H9 (cell line): ENCODE results near the gene TTLL3. TPM values are rescaled to one million over a fixed set of nuclear protein-coding genes. Genes with fewer than 3 reads are reported as not detected.

Experiments used
- DNase-seq: peaks from one replicate; pipeline ENCODE4 v3.0.0-alpha.2; 2017
- H2AFZ ChIP-seq: one replicate; pipeline ENCODE4 v1.6.1; 2013; ENCODE audit warnings: mild to moderate bottlenecking, low read length, control low read depth, moderate library complexity
- H2AK5ac ChIP-seq: 2 replicates; pipeline ENCODE4 v1.6.1; 2013; ENCODE audit warnings: low read length, control low read depth, mixed read lengths; ENCODE audit not compliant: insufficient read length
- H2BK120ac ChIP-seq: one replicate; pipeline ENCODE4 v1.6.1; 2013; ENCODE audit warnings: low read depth, mild to moderate bottlenecking, low read length, control low read depth, inconsistent platforms; ENCODE audit not compliant: poor library complexity, severe bottlenecking
- H2BK12ac ChIP-seq: 2 replicates; pipeline ENCODE4 v1.6.1; 2013; ENCODE audit warnings: low read length, control low read depth, mixed read lengths, low read depth; ENCODE audit not compliant: insufficient read length
- H2BK15ac ChIP-seq: 2 replicates; pipeline ENCODE4 v1.6.1; 2013; ENCODE audit warnings: low read depth, low read length, control low read depth
- H2BK20ac ChIP-seq: one replicate; pipeline ENCODE4 v1.6.1; 2013; ENCODE audit warnings: low read depth, mild to moderate bottlenecking, low read length, control low read depth, inconsistent platforms; ENCODE audit not compliant: poor library complexity, severe bottlenecking
- H2BK5ac ChIP-seq: 2 replicates; pipeline ENCODE4 v1.6.1; 2013; ENCODE audit warnings: low read length, control low read depth, mixed read lengths; ENCODE audit not compliant: insufficient read length
- H3K14ac ChIP-seq: 2 replicates; pipeline ENCODE4 v1.6.1; 2013; ENCODE audit warnings: low read length, control low read depth; ENCODE audit not compliant: insufficient read depth
- H3K18ac ChIP-seq: 2 replicates; pipeline ENCODE4 v1.6.1; 2013; ENCODE audit warnings: low read depth, mild to moderate bottlenecking, mixed read lengths, low read length, control low read depth; ENCODE audit not compliant: insufficient read length
- H3K23ac ChIP-seq: 2 replicates; pipeline ENCODE4 v1.6.1; 2013; ENCODE audit warnings: low read length, control low read depth, mixed read lengths, low read depth; ENCODE audit not compliant: insufficient read length
- H3K23me2 ChIP-seq: 2 replicates; pipeline ENCODE4 v1.6.1; 2013; ENCODE audit warnings: low read depth, mild to moderate bottlenecking, mixed read lengths, low read length, control low read depth; ENCODE audit not compliant: insufficient read length, poor library complexity, severe bottlenecking
- H3K27ac ChIP-seq: 2 replicates; pipeline ENCODE4 v1.5.1; 2013; ENCODE audit warnings: low read length, control low read depth, mixed read lengths, low read depth; ENCODE audit not compliant: insufficient read length
- H3K27me3 ChIP-seq: 2 replicates; pipeline ENCODE4 v1.6.1; 2013; ENCODE audit warnings: low read length, control low read depth, inconsistent platforms; ENCODE audit not compliant: insufficient read depth
- H3K4ac ChIP-seq: 2 replicates; pipeline ENCODE4 v1.6.1; 2013; ENCODE audit warnings: low read depth, mild to moderate bottlenecking, control low read depth, inconsistent platforms, low read length, moderate library complexity
- H3K4me1 ChIP-seq: 2 replicates; pipeline ENCODE4 v1.6.1; 2013; ENCODE audit warnings: low read length, control low read depth, inconsistent platforms; ENCODE audit not compliant: insufficient read depth
- H3K4me2 ChIP-seq: 2 replicates; pipeline ENCODE4 v1.6.1; 2013; ENCODE audit warnings: low read length, control low read depth, mixed read lengths; ENCODE audit not compliant: insufficient read length, insufficient read depth
- H3K56ac ChIP-seq: 2 replicates; pipeline ENCODE4 v1.6.1; 2013; ENCODE audit warnings: low read depth, mild to moderate bottlenecking, mixed read lengths, low read length, control low read depth; ENCODE audit not compliant: insufficient read length
- H3K79me1 ChIP-seq: 2 replicates; pipeline ENCODE4 v1.6.1; 2013; ENCODE audit warnings: low read depth, mild to moderate bottlenecking, moderate library complexity, low read length, control low read depth, inconsistent platforms; ENCODE audit not compliant: insufficient read depth, poor library complexity, severe bottlenecking
- H3K79me2 ChIP-seq: 2 replicates; pipeline ENCODE4 v1.6.1; 2013; ENCODE audit warnings: low read length, control low read depth, inconsistent platforms; ENCODE audit not compliant: insufficient read depth
- H3K9ac ChIP-seq: 2 replicates; pipeline ENCODE4 v1.6.1; 2013; ENCODE audit warnings: low read length, control low read depth, mixed read lengths; ENCODE audit not compliant: insufficient read length; ENCODE audit errors: extremely low read depth
- H3K9me3 ChIP-seq: one replicate; pipeline ENCODE4 v1.6.1; 2013; ENCODE audit warnings: low read depth, low read length, inconsistent platforms; ENCODE audit not compliant: control insufficient read depth
- H3T11ph ChIP-seq: one replicate; pipeline ENCODE4 v1.6.1; 2013; ENCODE audit warnings: mild to moderate bottlenecking, low read length, control low read depth, inconsistent platforms
- H4K20me1 ChIP-seq: one replicate; pipeline ENCODE4 v1.6.1; 2013; ENCODE audit not compliant: control insufficient read depth, insufficient read length, insufficient read depth
- H4K5ac ChIP-seq: 2 replicates; pipeline ENCODE4 v1.6.1; 2013; ENCODE audit warnings: low read depth, mild to moderate bottlenecking, mixed read lengths, low read length, control low read depth; ENCODE audit not compliant: insufficient read length
- H4K8ac ChIP-seq: replicated peaks from 2 replicates; pipeline ENCODE4 v1.6.1; 2013; ENCODE audit warnings: low read length, control low read depth, mixed read lengths, low read depth; ENCODE audit not compliant: insufficient read length
- H4K91ac ChIP-seq: 2 replicates; pipeline ENCODE4 v1.6.1; 2013; ENCODE audit warnings: low read depth, mild to moderate bottlenecking, moderate library complexity, mixed read lengths, low read length, control low read depth; ENCODE audit not compliant: insufficient read length
- H3K27ac Mint-ChIP-seq, 3 experiments: 2 replicates in 2 of 3; 3 replicates in 1 of 3; pipeline ENCODE4 v1.8.0; 2020 to 2021; ENCODE audit warnings: mixed read lengths in 3 of 3, mild to moderate bottlenecking in 1 of 3, moderate library complexity in 1 of 3
- H3K27me3 Mint-ChIP-seq: 2 replicates; pipeline ENCODE4 v1.8.0; 2021; ENCODE audit warnings: low read depth, mild to moderate bottlenecking, moderate library complexity, mixed read lengths
- H3K36me3 Mint-ChIP-seq, 3 experiments: 2 replicates in 2 of 3; 3 replicates in 1 of 3; pipeline ENCODE4 v1.8.0; 2020 to 2021; ENCODE audit warnings: low read depth in 3 of 3, mixed read lengths in 3 of 3; ENCODE audit not compliant: insufficient read depth in 1 of 3
- H3K4me1 Mint-ChIP-seq, 2 experiments: 2 replicates each; pipeline ENCODE4 v1.8.0; 2020; ENCODE audit warnings: mixed read lengths in 2 of 2
- H3K4me3 Mint-ChIP-seq, 2 experiments: 2 replicates in 1 of 2; 3 replicates in 1 of 2; pipeline ENCODE4 v1.8.0; 2020 to 2021; ENCODE audit warnings: mild to moderate bottlenecking in 2 of 2, mixed read lengths in 2 of 2, moderate library complexity in 1 of 2
- H3K9me3 Mint-ChIP-seq, 2 experiments: 2 replicates in 1 of 2; 3 replicates in 1 of 2; pipeline ENCODE4 v1.8.0; 2020; ENCODE audit warnings: mild to moderate bottlenecking in 2 of 2, mixed read lengths in 2 of 2, moderate library complexity in 1 of 2
- CTCF ChIP-seq: fragments of 200-600 bp; sonication (generic); conservative IDR thresholded peaks from 3 replicates; pipeline ENCODE4 v1.8.0; 2021; ENCODE audit warnings: antibody characterized with exemption, mild to moderate bottlenecking
- WGBS: extraction: QIAGEN DNeasy Blood & Tissue Kit; methylation state at CpG from one replicate; pipeline ENCODE4 v1.1.7; 2013; ENCODE audit warnings: missing lambda C conversion rate, low lambda C conversion rate, mixed read lengths; ENCODE audit not compliant: insufficient read length; ENCODE audit errors: extremely low coverage; 5-methylcytosine and 5-hydroxymethylcytosine counted together
- total RNA-seq: library from RNA; stranded (reverse); gene quantifications from 2 replicates; pipeline ENCODE4 v1.2.1, GENCODE V29; 2021

TTLL3 gene
- total RNA-seq, 1 experiment from 2014 or later: 14.4 TPM

DNA sequence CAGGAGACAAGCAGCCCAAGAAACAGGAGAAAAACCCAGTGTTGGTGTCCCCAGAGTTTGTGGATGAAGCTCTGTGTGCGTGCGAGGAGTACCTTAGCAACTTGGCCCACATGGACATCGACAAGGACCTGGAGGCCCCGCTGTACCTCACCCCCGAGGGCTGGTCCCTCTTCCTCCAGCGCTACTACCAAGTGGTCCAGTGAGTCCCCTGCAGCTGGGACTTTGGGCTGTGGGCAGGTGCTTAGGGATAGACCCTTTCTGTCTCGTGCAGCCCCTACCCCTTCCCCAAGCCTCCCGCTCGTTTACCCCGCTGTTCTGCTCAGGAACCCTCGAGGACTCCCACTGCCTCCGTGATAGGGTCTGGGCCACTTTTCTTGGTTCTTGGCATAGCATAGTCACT is 10.5 kb downstream of the TTLL3 start:
- Histone ChIP-seq H4K8ac (no peak overlapping the region), H3K4me2 (no peak overlapping the region), H2AFZ (no peak overlapping the region), H3T11ph (no peak overlapping the region), H2BK12ac (no peak overlapping the region), H3K27ac (no peak overlapping the region), H2BK120ac (no peak overlapping the region), H3K23me2 (no peaks in the 10 kb centered on the region), H2BK5ac (no peak overlapping the region), H3K23ac (no peak overlapping the region), H3K9me3 (no peaks in the 10 kb centered on the region), H3K14ac (no peak overlapping the region), H3K18ac (no peak overlapping the region), H4K91ac (no peak overlapping the region), H4K20me1 (no peaks in the 10 kb centered on the region), H2AK5ac (no peak overlapping the region), H2BK20ac (no peak overlapping the region), H4K5ac (no peak overlapping the region), H3K4ac (no peak overlapping the region), H3K79me2 (no peaks in the 10 kb centered on the region), H2BK15ac (no peak overlapping the region), H3K4me1 (no peaks in the 10 kb centered on the region), H3K56ac (no peak overlapping the region), H3K79me1 (no peaks in the 10 kb centered on the region), H3K27me3 (no peaks in the 10 kb centered on the region), H3K9ac (no peak overlapping the region)
- Mint-ChIP-seq H3K27ac (no peak overlapping the region), H3K27me3 (peaks cover 4% of the 10 kb centered on the region), H3K4me3 (no peak overlapping the region), H3K36me3 (no peaks in the 10 kb centered on the region; a peak in 1 of 7 replicates), H3K4me1 (peaks cover 13 to 16% of the 10 kb centered on the region in 2 experiments), H3K9me3 (no peaks in the 10 kb centered on the region)
- TF ChIP-seq CTCF: no peak
- no CpG with 5 or more reads among the region's 12 CpGs for WGBS
- no peak for DNase-seq
